Gastrocnemius medialis (tissue), 4 donors: ENCODE measurements around the gene ERC2. TPM values are rescaled to one million over a fixed set of nuclear protein-coding genes. Genes with fewer than 3 reads are reported as not detected.

ENCODE experiments used
- ATAC-seq, 2 donors: fragments of 150-250 bp; one replicate each; pipeline ENCODE4 v1.9.1; 2016
- DNase-seq, 2 donors: peaks; one replicate each; pipeline ENCODE4 v3.0.0-alpha.2; 2019
- H3K27ac ChIP-seq, 4 donors: fragments of 200-600 bp; sonication (generic); 1 replicate in 1 of 4; 2 replicates in 3 of 4; pipeline ENCODE4 v1.5.1; 2016 to 2018; ENCODE audit warnings: mild to moderate bottlenecking in 2 of 4, moderate library complexity in 1 of 4
- H3K27me3 ChIP-seq, 3 donors: fragments of 200-600 bp; sonication (generic) in 2 of 3; 1 replicate in 1 of 3; 2 replicates in 2 of 3; pipeline versions ENCODE4 v1.5.1 to v1.6.0; 2016 to 2019; ENCODE audit warnings: mild to moderate bottlenecking in 1 of 3, moderate library complexity in 1 of 3
- H3K36me3 ChIP-seq, 2 donors: fragments of 200-600 bp; sonication (generic) in 1 of 2; one replicate each; pipeline ENCODE4 v1.5.1; 2017 to 2018
- H3K4me1 ChIP-seq, 2 donors: fragments of 200-600 bp; sonication (generic) in 1 of 2; one replicate each; pipeline ENCODE4 v1.5.1; 2016 to 2017; ENCODE audit warnings: mild to moderate bottlenecking in 2 of 2
- H3K4me3 ChIP-seq, 4 donors: fragments of 200-600 bp; sonication (generic) in 3 of 4; 1 replicate in 1 of 4; 2 replicates in 3 of 4; pipeline ENCODE4 v1.5.1; 2016 to 2019; ENCODE audit warnings: mild to moderate bottlenecking in 2 of 4
- H3K9me3 ChIP-seq, 3 donors: fragments of 200-600 bp; sonication (generic) in 2 of 3; 1 replicate in 1 of 3; 2 replicates in 2 of 3; pipeline ENCODE4 v1.5.1; 2016 to 2019
- POLR2A ChIP-seq, 2 donors: fragments of 450-650 bp; IDR thresholded peaks; one replicate each; pipeline ENCODE4 v1.6.1; 2017; ENCODE audit warnings: antibody characterized with exemption in 2 of 2, mild to moderate bottlenecking in 2 of 2, moderate library complexity in 2 of 2
- in situ Hi-C, 4 donors: fragments of 200-750 bp; cut with MboI; loops; one replicate each; pipeline versions ENCODE4 v1.15.0 to v1.8.0; 2017; ENCODE audit warnings: low sequenced_read_pairs in 4 of 4
- intact Hi-C: fragments of 100-400 bp; cut with DNase I; formaldehyde crosslinking; loops from one replicate; pipeline ENCODE4 v1.15.1; 2023; ENCODE audit warnings: low total_unique reads
- total RNA-seq, 4 donors: library from RNA; depleted of rRNA; stranded (reverse); fragments of >200 nt; gene quantifications; one replicate each; pipeline versions ENCODE4 v1.1.0 to v1.2.3, GENCODE V29; 2016
- TF ChIP-seq, protein P1 (sequence below), 5 experiments: fragments of 450-650 bp in 3 of 5; fragments of 200-600 bp in 2 of 5; sonication (generic) in 2 of 5; IDR thresholded peaks in 4 of 5; conservative IDR thresholded peaks in 1 of 5; 1 replicate in 4 of 5; 2 replicates in 1 of 5; pipeline ENCODE4 v1.5.1; 2016 to 2019; ENCODE audit warnings: antibody characterized with exemption in 5 of 5, mild to moderate bottlenecking in 3 of 5, moderate library complexity in 3 of 5

The ERC2 gene
- total RNA-seq, 4 donors from 2014 or later: not detected

DNA sequence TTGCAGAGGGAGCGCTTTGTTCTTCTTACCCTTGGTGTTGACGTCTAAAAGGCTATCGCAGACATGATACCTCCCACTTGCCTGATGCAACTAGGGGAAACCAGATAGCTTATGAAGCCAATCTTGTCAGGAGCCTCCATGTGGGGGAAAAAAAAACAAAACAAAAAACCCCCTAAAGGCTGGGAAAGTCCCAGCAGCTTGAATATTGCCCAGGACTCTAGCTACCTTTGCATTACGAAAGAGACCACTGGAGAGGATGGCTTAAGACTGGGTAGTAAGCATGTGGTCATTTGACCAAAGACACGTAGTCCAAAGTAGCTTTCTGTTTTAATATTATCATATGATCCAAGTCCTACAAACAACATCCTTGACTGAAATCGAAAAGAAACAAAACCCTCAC lies 860.4 kb downstream of the ERC2 start:
- DNase-seq (no peak), ATAC-seq (no peak)
- Histone ChIP-seq H3K9me3 (no peaks in the 10 kb centered on the region), H3K27ac (no peak overlapping the region), H3K4me1 (no peaks in the 10 kb centered on the region), H3K36me3 (no peaks in the 10 kb centered on the region), H3K4me3 (no peak overlapping the region), H3K27me3 (no peaks in the 10 kb centered on the region)
- intact Hi-C loops (no loop called here), in situ Hi-C loops (no loop called here)
- TF ChIP-seq POLR2A (IDR thresholded peaks at IDR 0.05): no peak
- TF ChIP-seq, protein P1, sequence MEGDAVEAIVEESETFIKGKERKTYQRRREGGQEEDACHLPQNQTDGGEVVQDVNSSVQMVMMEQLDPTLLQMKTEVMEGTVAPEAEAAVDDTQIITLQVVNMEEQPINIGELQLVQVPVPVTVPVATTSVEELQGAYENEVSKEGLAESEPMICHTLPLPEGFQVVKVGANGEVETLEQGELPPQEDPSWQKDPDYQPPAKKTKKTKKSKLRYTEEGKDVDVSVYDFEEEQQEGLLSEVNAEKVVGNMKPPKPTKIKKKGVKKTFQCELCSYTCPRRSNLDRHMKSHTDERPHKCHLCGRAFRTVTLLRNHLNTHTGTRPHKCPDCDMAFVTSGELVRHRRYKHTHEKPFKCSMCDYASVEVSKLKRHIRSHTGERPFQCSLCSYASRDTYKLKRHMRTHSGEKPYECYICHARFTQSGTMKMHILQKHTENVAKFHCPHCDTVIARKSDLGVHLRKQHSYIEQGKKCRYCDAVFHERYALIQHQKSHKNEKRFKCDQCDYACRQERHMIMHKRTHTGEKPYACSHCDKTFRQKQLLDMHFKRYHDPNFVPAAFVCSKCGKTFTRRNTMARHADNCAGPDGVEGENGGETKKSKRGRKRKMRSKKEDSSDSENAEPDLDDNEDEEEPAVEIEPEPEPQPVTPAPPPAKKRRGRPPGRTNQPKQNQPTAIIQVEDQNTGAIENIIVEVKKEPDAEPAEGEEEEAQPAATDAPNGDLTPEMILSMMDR (IDR thresholded peaks at IDR 0.05 in 4 of 5, conservative IDR thresholded peaks at IDR 0.05 in 1 of 5): no peak

GRCh38 chr3:55607175-55607574 lies 861.1 kb downstream of the ERC2 start:
- Histone ChIP-seq H3K27ac (no peak overlapping the region), H3K4me1 (no peaks in the 10 kb centered on the region), H3K4me3 (no peak overlapping the region), H3K27me3 (no peaks in the 10 kb centered on the region), H3K36me3 (no peaks in the 10 kb centered on the region), H3K9me3 (no peaks in the 10 kb centered on the region)
- intact Hi-C loops (no loop called here), in situ Hi-C loops (no loop called here)
- DNase-seq: no peak
- no peak for TF ChIP-seq POLR2A (IDR thresholded peaks at IDR 0.05)
- TF ChIP-seq, protein P1 (IDR thresholded peaks at IDR 0.05 in 4 of 5, conservative IDR thresholded peaks at IDR 0.05 in 1 of 5): no peak
- no peak for ATAC-seq

- no peak for DNase-seq
- no peaks in the 10 kb centered on the region for H3K9me3 ChIP-seq
- in situ Hi-C loops: no loop called here
Observed at GRCh38 chr3:55605443-55606236, 862.6 kb downstream of the ERC2 start.

GRCh38 chr3:55604846-55605245 lies 863.4 kb downstream of the ERC2 start:
- H3K36me3 ChIP-seq: no peaks in the 10 kb centered on the region
- in situ Hi-C loops: no loop called here
- H3K27me3 ChIP-seq: no peaks in the 10 kb centered on the region
- no peak overlapping the region for H3K27ac ChIP-seq
- DNase-seq: no peak
- ATAC-seq: no peak
- no peaks in the 10 kb centered on the region for H3K4me1 ChIP-seq
- H3K9me3 ChIP-seq: no peaks in the 10 kb centered on the region
- no peak for TF ChIP-seq POLR2A (IDR thresholded peaks at IDR 0.05)
- TF ChIP-seq, protein P1 (IDR thresholded peaks at IDR 0.05 in 4 of 5, conservative IDR thresholded peaks at IDR 0.05 in 1 of 5): no peak
- intact Hi-C loops: no loop called here
- no peak overlapping the region for H3K4me3 ChIP-seq

More at GRCh38 chr3:55605443-55606236, 862.6 kb downstream of the ERC2 start:
- TF ChIP-seq, protein P1 (IDR thresholded peaks at IDR 0.05 in 4 of 5, conservative IDR thresholded peaks at IDR 0.05 in 1 of 5): no peak
- no peak for TF ChIP-seq POLR2A (IDR thresholded peaks at IDR 0.05)
- Histone ChIP-seq H3K27ac (no peak overlapping the region), H3K27me3 (no peaks in the 10 kb centered on the region), H3K36me3 (no peaks in the 10 kb centered on the region), H3K4me1 (no peaks in the 10 kb centered on the region), H3K4me3 (no peak overlapping the region)
- intact Hi-C loops: no loop called here
- no peak for ATAC-seq
